ENCODE measurements around the gene PRSS8. TPM values are rescaled to one million over a fixed set of nuclear protein-coding genes. Genes with fewer than 3 reads are reported as not detected.

PRSS8 gene
- total and polyA plus RNA-seq, 2 donors (not counting 1 experiment from before 2014, with no cell fraction given) = not detected

- Histone ChIP-seq H3K4me2 (ENCODE audit: extremely low read depth, insufficient read depth, low read length) (no peak overlapping the region), H3K9ac (ENCODE audit: insufficient read depth, low read length) (no peak overlapping the region), H3K4me1 (ENCODE audit: control insufficient read depth, extremely low read depth, insufficient read depth, low read length) (no peaks in the 10 kb centered on the region), H4K20me1 (ENCODE audit: control insufficient read depth, extremely low read depth, insufficient read depth, low read length) (no peaks in the 10 kb centered on the region), H3K79me2 (ENCODE audit: control insufficient read depth, insufficient read depth, low read length) (no peaks in the 10 kb centered on the region), H3K4me3 (replicated peaks in 1 of 4; ENCODE audit: control extremely low read depth in 1 of 4, insufficient read depth in 1 of 4, low read depth in 3 of 4, low read length in 4 of 4) (no peak overlapping the region), H3K27me3 (ENCODE audit: control insufficient read depth, insufficient read depth, low read length) (no peaks in the 10 kb centered on the region), H3K36me3 (ENCODE audit: control insufficient read depth, insufficient read depth, low read length) (peaks cover 22% of the 10 kb centered on the region), H2AFZ (ENCODE audit: low read length) (no peak overlapping the region), H3K27ac (ENCODE audit: insufficient read depth, low read length) (no peak overlapping the region), H3K9me3 (ENCODE audit: control insufficient read depth, insufficient read depth, low read depth, low read length) (no peaks in the 10 kb centered on the region)
- TF ChIP-seq EZH2 (IDR thresholded peaks at IDR 0.05; ENCODE audit: low read length, missing control alignments) = no peak
- TF ChIP-seq, protein P1, sequence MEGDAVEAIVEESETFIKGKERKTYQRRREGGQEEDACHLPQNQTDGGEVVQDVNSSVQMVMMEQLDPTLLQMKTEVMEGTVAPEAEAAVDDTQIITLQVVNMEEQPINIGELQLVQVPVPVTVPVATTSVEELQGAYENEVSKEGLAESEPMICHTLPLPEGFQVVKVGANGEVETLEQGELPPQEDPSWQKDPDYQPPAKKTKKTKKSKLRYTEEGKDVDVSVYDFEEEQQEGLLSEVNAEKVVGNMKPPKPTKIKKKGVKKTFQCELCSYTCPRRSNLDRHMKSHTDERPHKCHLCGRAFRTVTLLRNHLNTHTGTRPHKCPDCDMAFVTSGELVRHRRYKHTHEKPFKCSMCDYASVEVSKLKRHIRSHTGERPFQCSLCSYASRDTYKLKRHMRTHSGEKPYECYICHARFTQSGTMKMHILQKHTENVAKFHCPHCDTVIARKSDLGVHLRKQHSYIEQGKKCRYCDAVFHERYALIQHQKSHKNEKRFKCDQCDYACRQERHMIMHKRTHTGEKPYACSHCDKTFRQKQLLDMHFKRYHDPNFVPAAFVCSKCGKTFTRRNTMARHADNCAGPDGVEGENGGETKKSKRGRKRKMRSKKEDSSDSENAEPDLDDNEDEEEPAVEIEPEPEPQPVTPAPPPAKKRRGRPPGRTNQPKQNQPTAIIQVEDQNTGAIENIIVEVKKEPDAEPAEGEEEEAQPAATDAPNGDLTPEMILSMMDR (conservative IDR thresholded peaks at IDR 0.05 in 1 of 2, IDR thresholded peaks at IDR 0.05 in 1 of 2; ENCODE audit: low read depth in 1 of 2, low read length in 2 of 2) = no peak
- peak in 1 of 2 donors; percentile 30 for DNase-seq (ENCODE audit: low read depth in 2 of 2)
Observed at GRCh38 chr16:31085411-31085810, 50.1 kb downstream of the PRSS8 start.

- H3K9me3 ChIP-seq (ENCODE audit: control insufficient read depth, insufficient read depth, low read depth, low read length) = no peaks in the 10 kb centered on the region
- TF ChIP-seq, protein P1 (conservative IDR thresholded peaks at IDR 0.05 in 1 of 2, IDR thresholded peaks at IDR 0.05 in 1 of 2; ENCODE audit: low read depth in 1 of 2, low read length in 2 of 2) = no peak
- TF ChIP-seq EZH2 (IDR thresholded peaks at IDR 0.05; ENCODE audit: low read length, missing control alignments) = no peak
- no peak overlapping the region for H3K27ac ChIP-seq (ENCODE audit: insufficient read depth, low read length)
- no peak overlapping the region for H2AFZ ChIP-seq (ENCODE audit: low read length)
- H4K20me1 ChIP-seq (ENCODE audit: control insufficient read depth, extremely low read depth, insufficient read depth, low read length) = no peaks in the 10 kb centered on the region
- H3K79me2 ChIP-seq (ENCODE audit: control insufficient read depth, insufficient read depth, low read length) = no peaks in the 10 kb centered on the region
- H3K36me3 ChIP-seq (ENCODE audit: control insufficient read depth, insufficient read depth, low read length) = peaks cover 25% of the 10 kb centered on the region
- no peak for DNase-seq (ENCODE audit: low read depth in 2 of 2)
- no peak overlapping the region for H3K4me2 ChIP-seq (ENCODE audit: extremely low read depth, insufficient read depth, low read length)
- H3K27me3 ChIP-seq (ENCODE audit: control insufficient read depth, insufficient read depth, low read length) = no peaks in the 10 kb centered on the region
- no peaks in the 10 kb centered on the region for H3K4me1 ChIP-seq (ENCODE audit: control insufficient read depth, extremely low read depth, insufficient read depth, low read length)
- H3K9ac ChIP-seq (ENCODE audit: insufficient read depth, low read length) = no peak overlapping the region
- no peak overlapping the region for H3K4me3 ChIP-seq (replicated peaks in 1 of 4; ENCODE audit: control extremely low read depth in 1 of 4, insufficient read depth in 1 of 4, low read depth in 3 of 4, low read length in 4 of 4)
Observed at GRCh38 chr16:31084584-31085302, 50.8 kb downstream of the PRSS8 start.

DNA sequence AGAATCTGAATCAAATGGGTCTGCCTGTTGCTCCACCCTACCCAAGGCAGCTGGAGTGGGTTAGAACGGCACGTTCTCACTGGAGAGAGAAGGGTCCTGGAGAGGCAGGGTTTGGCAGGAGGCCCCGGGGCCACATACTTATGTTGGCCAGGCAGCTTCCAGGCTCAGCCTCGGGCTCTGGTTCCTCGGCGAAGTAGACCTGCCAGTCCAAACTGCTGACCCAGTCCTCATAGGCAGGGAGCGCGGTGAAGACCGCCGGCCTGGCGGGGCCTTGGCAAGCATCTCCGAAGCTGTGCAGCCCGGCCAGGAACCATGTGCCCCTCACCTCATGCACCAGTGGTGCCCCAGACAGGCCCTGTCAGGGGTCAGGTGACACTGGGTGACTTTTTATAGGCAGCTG, 51.5 kb downstream of the PRSS8 start:
- no peaks in the 10 kb centered on the region for H3K4me1 ChIP-seq (ENCODE audit: control insufficient read depth, extremely low read depth, insufficient read depth, low read length)
- no peaks in the 10 kb centered on the region for H3K27me3 ChIP-seq (ENCODE audit: control insufficient read depth, insufficient read depth, low read length)
- H3K27ac ChIP-seq (ENCODE audit: insufficient read depth, low read length) = no peak overlapping the region
- no peak overlapping the region for H3K4me2 ChIP-seq (ENCODE audit: extremely low read depth, insufficient read depth, low read length)
- TF ChIP-seq, protein P1 (conservative IDR thresholded peaks at IDR 0.05 in 1 of 2, IDR thresholded peaks at IDR 0.05 in 1 of 2; ENCODE audit: low read depth in 1 of 2, low read length in 2 of 2) = no peak
- TF ChIP-seq EZH2 (IDR thresholded peaks at IDR 0.05; ENCODE audit: low read length, missing control alignments) = no peak
- H2AFZ ChIP-seq (ENCODE audit: low read length) = no peak overlapping the region
- peaks cover 28% of the 10 kb centered on the region for H3K36me3 ChIP-seq (ENCODE audit: control insufficient read depth, insufficient read depth, low read length)
- no peaks in the 10 kb centered on the region for H3K9me3 ChIP-seq (ENCODE audit: control insufficient read depth, insufficient read depth, low read depth, low read length)
- DNase-seq (ENCODE audit: low read depth in 2 of 2) = no peak
- H3K9ac ChIP-seq (ENCODE audit: insufficient read depth, low read length) = no peak overlapping the region
- peaks cover 2% of the 10 kb centered on the region for H3K79me2 ChIP-seq (ENCODE audit: control insufficient read depth, insufficient read depth, low read length)
- H3K4me3 ChIP-seq (replicated peaks in 1 of 4; ENCODE audit: control extremely low read depth in 1 of 4, insufficient read depth in 1 of 4, low read depth in 3 of 4, low read length in 4 of 4) = no peak overlapping the region
- H4K20me1 ChIP-seq (ENCODE audit: control insufficient read depth, extremely low read depth, insufficient read depth, low read length) = no peaks in the 10 kb centered on the region

All from fibroblast of lung (primary cell).